HFFc6 (cell line): Measurements from ENCODE around the gene AAR2. TPM values are rescaled to one million over a fixed set of nuclear protein-coding genes. Genes with fewer than 3 reads are reported as not detected.

ENCODE experiments used
- DNase-seq: peaks from one replicate; pipeline ENCODE4 v3.0.0-alpha.2; 2018
- H3K27ac Mint-ChIP-seq: 2 replicates; pipeline ENCODE4 v1.8.0; 2020; ENCODE audit warnings: mild to moderate bottlenecking, mixed read lengths
- H3K27me3 Mint-ChIP-seq: 2 replicates; pipeline ENCODE4 v1.8.0; 2021; ENCODE audit warnings: mild to moderate bottlenecking, moderate library complexity, mixed read lengths; ENCODE audit not compliant: insufficient read depth
- H3K36me3 Mint-ChIP-seq: 2 replicates; pipeline ENCODE4 v1.8.0; 2021; ENCODE audit warnings: low read depth, mixed read lengths
- H3K4me1 Mint-ChIP-seq: 2 replicates; pipeline ENCODE4 v1.8.0; 2020; ENCODE audit warnings: low read depth, mixed read lengths
- H3K4me3 Mint-ChIP-seq: 2 replicates; pipeline ENCODE4 v1.8.0; 2020; ENCODE audit warnings: mild to moderate bottlenecking, moderate library complexity, mixed read lengths
- H3K9me3 Mint-ChIP-seq: 2 replicates; pipeline ENCODE4 v1.8.0; 2020; ENCODE audit warnings: mild to moderate bottlenecking, mixed read lengths
- total RNA-seq, 6 experiments: library from RNA; stranded (reverse); fragmentation: NEBNext Ultra II Directional; extraction: Animal tissue kit (Norgen Biotek cat#: 25700); gene quantifications; 2 replicates in 1 of 6; 3 replicates in 5 of 6; pipeline ENCODE4 v1.2.3, GENCODE V29; 2021
- TF ChIP-seq, protein P1 (sequence below): fragments of 200-600 bp; sonication (generic); IDR thresholded peaks from 2 replicates; pipeline ENCODE4 v1.5.0; 2021; ENCODE audit warnings: antibody characterized with exemption, mild to moderate bottlenecking

The AAR2 gene
- total RNA-seq, 6 experiments from 2014 or later, result 20.4 to 25.9 (median 23.7) TPM

DNA sequence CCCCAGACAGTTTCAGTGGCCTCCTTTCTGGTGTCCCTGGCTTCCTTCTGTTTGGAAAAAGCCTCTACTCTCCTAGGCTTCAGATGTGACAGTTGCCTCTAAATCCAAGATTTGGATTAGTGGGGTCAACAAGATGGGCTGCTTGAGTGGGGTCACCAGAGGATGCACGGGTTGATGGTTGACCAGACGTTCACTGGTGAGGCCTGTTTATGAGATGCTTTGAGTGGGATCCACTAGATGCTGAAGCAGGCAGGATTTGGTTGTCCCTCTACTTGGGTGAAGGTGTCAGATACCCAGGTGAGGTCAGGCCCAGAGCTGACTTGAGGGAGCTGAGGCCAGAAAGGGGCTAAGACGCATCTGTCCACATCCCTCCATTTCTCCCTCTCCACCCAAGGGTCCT, 61.8 kb downstream of the AAR2 start:
- no peak for DNase-seq
- TF ChIP-seq, protein P1, sequence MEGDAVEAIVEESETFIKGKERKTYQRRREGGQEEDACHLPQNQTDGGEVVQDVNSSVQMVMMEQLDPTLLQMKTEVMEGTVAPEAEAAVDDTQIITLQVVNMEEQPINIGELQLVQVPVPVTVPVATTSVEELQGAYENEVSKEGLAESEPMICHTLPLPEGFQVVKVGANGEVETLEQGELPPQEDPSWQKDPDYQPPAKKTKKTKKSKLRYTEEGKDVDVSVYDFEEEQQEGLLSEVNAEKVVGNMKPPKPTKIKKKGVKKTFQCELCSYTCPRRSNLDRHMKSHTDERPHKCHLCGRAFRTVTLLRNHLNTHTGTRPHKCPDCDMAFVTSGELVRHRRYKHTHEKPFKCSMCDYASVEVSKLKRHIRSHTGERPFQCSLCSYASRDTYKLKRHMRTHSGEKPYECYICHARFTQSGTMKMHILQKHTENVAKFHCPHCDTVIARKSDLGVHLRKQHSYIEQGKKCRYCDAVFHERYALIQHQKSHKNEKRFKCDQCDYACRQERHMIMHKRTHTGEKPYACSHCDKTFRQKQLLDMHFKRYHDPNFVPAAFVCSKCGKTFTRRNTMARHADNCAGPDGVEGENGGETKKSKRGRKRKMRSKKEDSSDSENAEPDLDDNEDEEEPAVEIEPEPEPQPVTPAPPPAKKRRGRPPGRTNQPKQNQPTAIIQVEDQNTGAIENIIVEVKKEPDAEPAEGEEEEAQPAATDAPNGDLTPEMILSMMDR, result no peak
- Mint-ChIP-seq H3K4me1 (no peaks in the 10 kb centered on the region), H3K27me3 (peaks cover 53% of the 10 kb centered on the region), H3K4me3 (no peak overlapping the region), H3K9me3 (no peaks in the 10 kb centered on the region), H3K36me3 (no peaks in the 10 kb centered on the region), H3K27ac (no peak overlapping the region)

DNA sequence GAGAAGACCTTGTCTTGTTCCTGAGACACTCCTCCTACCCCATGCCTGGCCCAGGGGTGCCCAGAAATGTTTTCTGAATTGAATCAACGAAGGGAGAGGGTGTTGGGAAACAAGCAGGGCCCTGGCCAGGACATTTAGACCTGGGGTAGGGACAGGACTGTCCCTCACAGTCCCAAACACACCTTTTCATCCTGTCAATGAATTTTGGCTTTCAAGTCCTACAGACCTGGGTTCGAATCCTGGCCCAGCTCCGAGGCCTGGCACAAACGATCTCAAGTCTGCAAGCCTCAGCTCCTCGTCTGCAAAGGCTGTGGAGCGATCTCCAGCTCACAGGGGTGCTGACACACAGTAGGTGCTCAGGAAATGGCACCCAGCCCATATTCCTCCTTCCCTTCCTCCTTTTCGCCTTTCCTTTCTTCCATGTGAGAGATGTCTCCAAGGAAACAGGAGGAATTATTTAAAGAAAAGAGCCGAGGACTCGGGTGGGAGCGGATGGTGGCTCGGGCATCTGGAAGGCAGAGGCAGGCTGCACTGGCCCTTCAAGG, 62.6 kb downstream of the AAR2 start:
- no peak overlapping the region for H3K27ac Mint-ChIP-seq
- no peak for DNase-seq
- TF ChIP-seq, protein P1, result no peak
- H3K9me3 Mint-ChIP-seq, result no peaks in the 10 kb centered on the region
- no peaks in the 10 kb centered on the region for H3K4me1 Mint-ChIP-seq
- no peaks in the 10 kb centered on the region for H3K36me3 Mint-ChIP-seq
- no peak overlapping the region for H3K4me3 Mint-ChIP-seq
- H3K27me3 Mint-ChIP-seq, result peaks cover 50% of the 10 kb centered on the region

DNA sequence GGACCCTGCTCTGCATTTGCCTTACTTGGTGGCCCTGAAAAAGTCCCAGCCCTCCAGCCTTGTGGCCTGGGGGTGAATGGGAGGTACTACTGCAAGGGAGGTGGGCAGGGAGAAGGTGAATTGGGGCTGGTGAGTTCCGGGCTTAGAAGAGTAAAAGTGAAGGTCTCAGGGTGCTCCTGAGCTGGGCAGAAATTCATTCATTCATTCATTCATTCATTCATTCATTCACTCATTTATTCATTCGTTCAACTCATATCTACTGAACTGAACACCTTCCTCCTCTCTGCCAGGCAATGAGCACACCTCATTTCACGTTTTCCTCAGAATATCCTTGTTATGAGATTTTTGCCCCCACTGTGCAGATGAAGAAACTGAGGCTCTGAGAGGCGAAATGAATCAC, 63.2 kb downstream of the AAR2 start:
- H3K9me3 Mint-ChIP-seq, result no peaks in the 10 kb centered on the region
- H3K36me3 Mint-ChIP-seq, result no peaks in the 10 kb centered on the region
- no peak overlapping the region for H3K4me3 Mint-ChIP-seq
- H3K27ac Mint-ChIP-seq, result no peak overlapping the region
- TF ChIP-seq, protein P1, result no peak
- peaks cover 48% of the 10 kb centered on the region for H3K27me3 Mint-ChIP-seq
- DNase-seq, result no peak
- no peaks in the 10 kb centered on the region for H3K4me1 Mint-ChIP-seq

DNA sequence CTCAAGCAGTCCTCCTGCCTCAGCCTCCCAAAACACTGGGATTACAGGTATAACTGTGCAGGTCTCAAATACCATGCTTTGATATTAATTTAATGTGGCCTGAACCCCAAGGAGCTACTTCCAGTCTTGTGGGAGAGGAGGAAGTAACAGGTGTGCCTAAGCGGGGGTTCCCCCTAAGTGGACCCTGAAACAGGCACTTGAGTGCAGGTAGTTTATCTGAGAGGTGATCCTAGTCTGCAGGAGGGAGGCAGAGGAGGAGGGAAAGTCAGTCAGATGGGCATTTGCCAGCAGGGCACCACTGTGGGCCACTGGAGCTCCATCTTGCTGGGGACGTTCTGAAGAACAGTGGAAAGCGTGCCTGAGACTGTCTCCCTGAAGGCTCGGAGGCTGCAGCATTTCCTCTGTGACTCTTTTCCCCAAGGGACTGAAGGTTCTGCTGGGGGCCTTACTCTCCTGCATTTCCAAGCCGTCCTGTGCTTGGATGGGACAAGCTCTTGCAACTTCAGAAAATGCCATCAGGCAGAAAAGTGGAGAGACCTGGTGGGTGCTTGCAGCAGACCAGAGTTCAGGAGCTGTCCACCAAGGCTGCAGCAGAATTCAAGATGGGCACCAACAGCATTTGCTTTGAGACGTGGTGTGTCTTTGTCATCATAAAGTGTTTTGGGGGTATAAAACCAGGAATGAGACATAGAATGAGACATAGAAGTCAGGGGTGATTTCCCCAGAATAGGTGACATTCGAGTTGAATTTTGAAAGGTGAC, 65.3 kb downstream of the AAR2 start:
- TF ChIP-seq, protein P1, result no peak
- DNase-seq, result no peak
- H3K27ac Mint-ChIP-seq, result no peak overlapping the region
- no peaks in the 10 kb centered on the region for H3K4me1 Mint-ChIP-seq
- no peaks in the 10 kb centered on the region for H3K36me3 Mint-ChIP-seq
- H3K4me3 Mint-ChIP-seq, result no peak overlapping the region
- H3K9me3 Mint-ChIP-seq, result no peaks in the 10 kb centered on the region
- H3K27me3 Mint-ChIP-seq, result peaks cover 47% of the 10 kb centered on the region

DNA sequence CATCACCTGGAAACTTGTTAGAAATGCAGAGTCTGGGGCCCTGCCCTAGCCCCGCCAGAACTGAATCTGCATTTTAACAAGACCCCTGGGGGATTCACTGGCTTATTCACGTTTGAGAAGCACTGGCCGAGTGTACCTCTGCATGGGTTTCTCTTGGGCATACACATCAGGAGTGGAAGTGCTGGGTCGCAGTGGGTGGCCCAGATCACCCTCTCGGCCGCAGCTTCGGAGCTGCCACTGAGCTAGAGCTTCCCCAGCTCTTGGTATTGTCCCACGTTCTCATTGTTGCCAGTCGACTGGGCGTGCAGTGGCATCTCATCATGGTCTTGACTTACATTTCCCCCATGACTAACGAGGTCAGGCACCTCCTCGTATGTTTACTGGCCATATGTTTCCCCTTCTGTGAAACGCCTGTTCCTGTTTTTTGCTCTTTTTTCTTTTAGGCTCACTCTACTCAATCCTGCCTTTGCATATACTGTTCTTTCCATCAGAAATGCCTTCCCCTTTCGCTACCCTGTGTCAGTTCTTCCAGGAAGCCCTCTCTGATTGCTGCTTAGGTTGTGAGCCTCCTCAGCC, 66.8 kb downstream of the AAR2 start:
- TF ChIP-seq, protein P1, result no peak
- Mint-ChIP-seq H3K4me3 (no peak overlapping the region), H3K27me3 (peaks cover 46% of the 10 kb centered on the region), H3K4me1 (no peaks in the 10 kb centered on the region), H3K36me3 (no peaks in the 10 kb centered on the region), H3K27ac (no peak overlapping the region), H3K9me3 (no peaks in the 10 kb centered on the region)
- DNase-seq, result no peak
